Right lobe of liver (tissue), 4 donors: ENCODE results near the gene PDXP.

ENCODE experiments used
- POLR2A ChIP-seq: fragments of 450-650 bp; IDR thresholded peaks from one replicate; pipeline ENCODE4 v1.6.1; 2017; ENCODE audit warnings: antibody characterized with exemption, mild to moderate bottlenecking
- TF ChIP-seq, protein P1 (sequence below), 4 donors: fragments of 200-600 bp in 3 of 4; fragments of 450-650 bp in 1 of 4; IDR thresholded peaks; one replicate each; pipeline versions ENCODE4 v1.5.1 to v1.8.0; 2016 to 2022; ENCODE audit warnings: antibody characterized with exemption in 4 of 4, mild to moderate bottlenecking in 2 of 4
- donor health status: DM: no; HTN: no; CAD: no.
- donor health status: DM: no; HTN: no; CAD: no.
- donor health status: DM: no; HTN: yes; CAD: no.

GRCh38 chr22:37627121-37627520, 31.4 kb upstream of the PDXP start:
- TF ChIP-seq, protein P1, sequence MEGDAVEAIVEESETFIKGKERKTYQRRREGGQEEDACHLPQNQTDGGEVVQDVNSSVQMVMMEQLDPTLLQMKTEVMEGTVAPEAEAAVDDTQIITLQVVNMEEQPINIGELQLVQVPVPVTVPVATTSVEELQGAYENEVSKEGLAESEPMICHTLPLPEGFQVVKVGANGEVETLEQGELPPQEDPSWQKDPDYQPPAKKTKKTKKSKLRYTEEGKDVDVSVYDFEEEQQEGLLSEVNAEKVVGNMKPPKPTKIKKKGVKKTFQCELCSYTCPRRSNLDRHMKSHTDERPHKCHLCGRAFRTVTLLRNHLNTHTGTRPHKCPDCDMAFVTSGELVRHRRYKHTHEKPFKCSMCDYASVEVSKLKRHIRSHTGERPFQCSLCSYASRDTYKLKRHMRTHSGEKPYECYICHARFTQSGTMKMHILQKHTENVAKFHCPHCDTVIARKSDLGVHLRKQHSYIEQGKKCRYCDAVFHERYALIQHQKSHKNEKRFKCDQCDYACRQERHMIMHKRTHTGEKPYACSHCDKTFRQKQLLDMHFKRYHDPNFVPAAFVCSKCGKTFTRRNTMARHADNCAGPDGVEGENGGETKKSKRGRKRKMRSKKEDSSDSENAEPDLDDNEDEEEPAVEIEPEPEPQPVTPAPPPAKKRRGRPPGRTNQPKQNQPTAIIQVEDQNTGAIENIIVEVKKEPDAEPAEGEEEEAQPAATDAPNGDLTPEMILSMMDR (IDR thresholded peaks at IDR 0.05), result no peak
- no peak for TF ChIP-seq POLR2A
